ENCODE measurements around the gene TPPP2. TPM values are rescaled to one million over a fixed set of nuclear protein-coding genes. Genes with fewer than 3 reads are reported as not detected.

TPPP2 gene
- total RNA-seq, 3 donors from 2014 or later, result not detected

GRCh38 chr14:21023817-21024584 lies 6.0 kb upstream of the TPPP2 start:
- Mint-ChIP-seq H3K36me3 (ENCODE audit: insufficient read depth) (peaks cover 7% of the 10 kb centered on the region), H3K4me3 (peak overlapping the region; percentile 81), H3K9me3 (no peaks in the 10 kb centered on the region), H3K4me1 (ENCODE audit: low read depth) (peaks cover 19% of the 10 kb centered on the region), H3K27me3 (ENCODE audit: low read depth) (no peaks in the 10 kb centered on the region)
- DNase-seq, result no peak
- ATAC-seq, result peak; percentile 20 to 49

GRCh38 chr14:21024585-21025370 lies 5.2 kb upstream of the TPPP2 start, which contains the start of gene NDRG2:
TSS of gene NDRG2 (minus strand) at chr14:21025061. CDS start at chr14:21023315, 1,746 bp downstream.
- Mint-ChIP-seq H3K4me3 (peak within 1 kb of the TSS; percentile 81), H3K4me1 (ENCODE audit: low read depth) (peaks cover 19% of the 10 kb centered on the region), H3K9me3 (no peaks in the 10 kb centered on the region), H3K27me3 (ENCODE audit: low read depth) (no peaks in the 10 kb centered on the region), H3K36me3 (ENCODE audit: insufficient read depth) (peaks cover 2% of the 10 kb centered on the region)
- ATAC-seq, result peak; percentile 80 to 84
- DNase-seq, result peak; percentile 72

- H3K4me1 Mint-ChIP-seq (ENCODE audit: low read depth), result peaks cover 19% of the 10 kb centered on the region
- peak overlapping the region; percentile 81 for H3K4me3 Mint-ChIP-seq
- DNase-seq (no peak), ATAC-seq (peak in 1 of 2 donors; percentile 29)
- no peaks in the 10 kb centered on the region for H3K27me3 Mint-ChIP-seq (ENCODE audit: low read depth)
- H3K36me3 Mint-ChIP-seq (ENCODE audit: insufficient read depth), result peaks cover 1% of the 10 kb centered on the region
- H3K9me3 Mint-ChIP-seq, result no peaks in the 10 kb centered on the region
Measured at GRCh38 chr14:21025371-21026273, 4.4 kb upstream of the TPPP2 start.

DNA sequence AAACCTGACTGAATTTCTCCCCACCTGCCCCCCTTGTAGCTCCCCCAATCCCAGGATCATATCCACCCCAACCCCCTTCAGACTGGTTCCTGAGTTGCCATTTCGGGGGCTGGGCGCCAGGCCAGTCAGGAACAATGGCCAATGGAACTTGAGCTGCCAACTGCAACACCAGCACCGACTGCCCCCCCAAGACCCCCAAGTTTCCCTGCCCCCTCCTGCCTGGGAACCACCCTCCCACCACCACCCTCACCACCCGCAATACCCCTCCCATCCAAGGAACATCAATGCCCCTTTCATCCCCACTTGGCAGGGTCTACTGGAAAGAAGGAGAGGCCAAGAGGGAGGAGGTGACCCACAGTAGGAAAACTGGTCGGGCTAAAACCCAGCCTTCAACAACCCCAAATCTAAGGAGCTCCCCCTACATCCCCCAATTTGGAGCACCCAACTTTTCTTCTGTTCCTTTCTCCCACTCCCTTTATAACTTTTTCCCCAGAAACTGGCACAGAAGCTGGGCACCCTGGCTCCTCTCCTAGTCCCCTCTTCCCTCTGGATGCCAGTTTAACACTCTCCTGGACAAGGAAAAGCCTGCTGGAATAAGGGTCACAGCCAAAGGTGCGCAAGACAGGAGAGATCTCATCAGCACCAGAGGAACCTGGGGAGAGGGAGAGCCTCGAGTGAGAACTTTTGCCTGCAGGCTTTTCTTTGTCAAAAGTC lies 3.6 kb upstream of the TPPP2 start:
- ATAC-seq (no peak), DNase-seq (no peak)
- H3K4me1 Mint-ChIP-seq (ENCODE audit: low read depth), result peaks cover 19% of the 10 kb centered on the region
- peak overlapping the region; percentile 29 for H3K4me3 Mint-ChIP-seq
- no peaks in the 10 kb centered on the region for H3K9me3 Mint-ChIP-seq
- H3K27me3 Mint-ChIP-seq (ENCODE audit: low read depth), result no peaks in the 10 kb centered on the region
- no peaks in the 10 kb centered on the region for H3K36me3 Mint-ChIP-seq (ENCODE audit: insufficient read depth)

DNA sequence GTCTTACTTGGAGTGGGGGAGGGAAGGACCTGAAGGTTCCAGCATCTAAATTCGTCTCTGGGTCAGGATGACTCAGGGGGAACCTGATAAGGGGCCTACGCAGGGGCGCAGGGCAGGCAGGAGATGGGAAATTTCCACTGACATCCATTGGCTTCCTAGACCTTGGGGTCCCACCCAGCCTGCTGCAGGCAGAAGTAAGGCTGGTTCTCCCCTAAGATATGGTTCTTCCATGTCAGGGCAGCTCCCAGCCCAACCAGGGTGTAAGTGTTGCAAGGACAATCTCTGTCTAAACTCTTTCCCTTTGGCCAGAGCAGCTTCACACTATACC lies 3.1 kb upstream of the TPPP2 start:
- ATAC-seq (no peak), DNase-seq (no peak)
- Mint-ChIP-seq H3K4me3 (peak overlapping the region; percentile 7), H3K9me3 (no peaks in the 10 kb centered on the region), H3K36me3 (ENCODE audit: insufficient read depth) (no peaks in the 10 kb centered on the region), H3K27me3 (ENCODE audit: low read depth) (no peaks in the 10 kb centered on the region), H3K4me1 (ENCODE audit: low read depth) (peaks cover 19% of the 10 kb centered on the region)

GRCh38 chr14:21030531-21030930 lies 514 bp downstream of the TPPP2 start:
- no peak for ATAC-seq
- no peak for DNase-seq
- no peak overlapping the region for H3K4me3 Mint-ChIP-seq
- no peaks in the 10 kb centered on the region for H3K4me1 Mint-ChIP-seq (ENCODE audit: low read depth)
- H3K27me3 Mint-ChIP-seq (ENCODE audit: low read depth), result peaks cover 2% of the 10 kb centered on the region
- no peaks in the 10 kb centered on the region for H3K9me3 Mint-ChIP-seq
- H3K36me3 Mint-ChIP-seq (ENCODE audit: insufficient read depth), result no peaks in the 10 kb centered on the region

DNA sequence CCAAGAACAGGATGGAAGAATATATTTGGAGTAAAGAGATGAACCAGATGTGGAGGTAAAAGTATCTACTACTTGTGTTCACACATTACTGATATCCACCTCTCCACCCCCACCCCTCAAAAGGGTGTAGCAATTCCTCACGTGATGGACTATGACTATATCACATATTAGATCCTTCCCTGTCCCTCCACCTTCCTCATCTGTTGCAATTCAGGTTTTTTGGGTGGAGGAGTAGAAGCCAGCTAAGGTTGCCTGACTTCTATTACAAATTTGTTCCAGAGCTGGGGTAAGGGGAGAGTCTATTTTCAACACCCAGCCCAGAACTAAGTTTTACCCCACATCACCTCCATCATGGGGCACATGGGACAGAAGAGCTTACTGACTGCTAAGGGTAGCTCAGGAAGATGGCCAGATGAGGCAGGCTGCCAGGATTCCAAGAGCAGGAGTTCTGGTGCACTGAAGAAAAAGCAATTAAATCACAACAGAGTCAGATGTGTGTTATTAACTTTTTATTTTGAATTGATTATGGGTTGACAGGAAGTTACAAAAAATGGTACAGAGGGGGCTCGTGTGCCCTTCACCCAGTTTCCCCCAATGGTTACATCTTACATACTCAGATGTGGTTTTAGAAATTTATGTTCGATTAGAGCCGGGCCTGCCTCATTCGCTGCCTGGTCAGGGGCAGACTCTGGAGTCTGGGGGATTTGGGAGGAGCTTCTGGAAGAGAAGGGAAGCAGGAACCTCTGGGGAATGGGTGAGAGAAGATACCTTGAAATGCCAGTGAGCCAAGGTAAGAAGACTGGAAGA lies 2.5 kb downstream of the TPPP2 start:
- DNase-seq (no peak), ATAC-seq (no peak)
- no peaks in the 10 kb centered on the region for H3K4me1 Mint-ChIP-seq (ENCODE audit: low read depth)
- no peak overlapping the region for H3K4me3 Mint-ChIP-seq
- H3K36me3 Mint-ChIP-seq (ENCODE audit: insufficient read depth), result no peaks in the 10 kb centered on the region
- peaks cover 2% of the 10 kb centered on the region for H3K27me3 Mint-ChIP-seq (ENCODE audit: low read depth)
- no peaks in the 10 kb centered on the region for H3K9me3 Mint-ChIP-seq

DNA sequence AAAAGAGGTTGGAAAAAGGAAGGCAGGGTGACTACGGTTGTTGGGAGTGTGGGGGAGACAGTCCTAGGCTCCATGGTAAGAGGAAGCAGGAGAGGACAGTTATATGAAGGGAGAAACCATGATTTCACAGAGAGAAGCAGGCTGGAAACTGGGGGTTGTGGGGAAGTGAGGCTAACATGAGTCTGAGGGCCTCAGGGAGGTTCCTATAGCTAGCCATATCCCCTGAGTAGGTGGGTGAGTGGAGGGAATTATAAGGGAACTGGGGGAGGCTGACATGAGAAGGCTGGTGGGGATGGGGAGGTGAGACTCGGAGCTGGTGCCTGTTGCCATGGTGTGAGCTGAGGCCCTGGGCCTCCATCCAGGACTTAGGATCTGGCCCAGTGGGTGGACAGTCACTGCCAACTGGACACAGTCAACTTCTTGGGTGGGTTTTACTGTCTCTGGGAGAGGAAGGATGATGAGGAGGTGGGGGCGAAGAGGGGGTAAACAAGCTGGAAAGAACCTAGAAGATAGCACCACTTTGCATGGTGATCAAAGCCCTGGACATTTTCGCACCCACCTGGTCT lies 3.2 kb downstream of the TPPP2 start:
- Mint-ChIP-seq H3K36me3 (ENCODE audit: insufficient read depth) (no peaks in the 10 kb centered on the region), H3K9me3 (no peaks in the 10 kb centered on the region), H3K4me1 (ENCODE audit: low read depth) (no peaks in the 10 kb centered on the region), H3K4me3 (no peak overlapping the region), H3K27me3 (ENCODE audit: low read depth) (peaks cover 2% of the 10 kb centered on the region)
- DNase-seq (no peak), ATAC-seq (no peak)

- no peaks in the 10 kb centered on the region for H3K4me1 Mint-ChIP-seq (ENCODE audit: low read depth)
- DNase-seq, result no peak
- no peak for ATAC-seq
- no peak within 1 kb of the TSS for H3K4me3 Mint-ChIP-seq
- H3K9me3 Mint-ChIP-seq, result no peaks in the 10 kb centered on the region
- H3K36me3 Mint-ChIP-seq (ENCODE audit: insufficient read depth), result no peaks in the 10 kb centered on the region
- H3K27me3 Mint-ChIP-seq (ENCODE audit: low read depth), result peaks cover 2% of the 10 kb centered on the region
Measured at GRCh38 chr14:21034707-21035106, 4.7 kb downstream of the TPPP2 start, which contains the start of gene RNASE13. TSS of gene RNASE13 (minus strand) at chr14:21034807. CDS start at chr14:21034288, 519 bp downstream.

DNA sequence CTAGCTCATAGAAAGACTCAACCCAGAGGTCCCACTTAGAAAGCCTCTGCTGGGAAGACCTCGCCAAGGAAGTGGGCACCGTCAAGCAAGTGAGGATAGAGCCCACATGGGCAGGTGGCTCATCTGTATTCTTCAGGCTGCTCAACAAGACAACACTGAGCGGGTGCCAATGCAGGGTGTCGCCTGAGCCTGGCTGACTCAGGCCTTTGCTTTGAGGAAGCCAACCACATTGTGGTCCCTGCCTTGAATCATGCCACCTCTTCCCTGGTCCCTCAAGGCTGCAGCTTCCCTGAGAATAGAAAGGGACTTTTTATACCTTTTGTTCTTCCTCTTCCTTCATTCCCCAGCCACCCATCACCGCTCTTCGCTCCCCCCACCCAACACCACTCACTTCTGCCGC lies 6.7 kb downstream of the TPPP2 start:
- Mint-ChIP-seq H3K36me3 (ENCODE audit: insufficient read depth) (no peaks in the 10 kb centered on the region), H3K27me3 (ENCODE audit: low read depth) (peaks cover 2% of the 10 kb centered on the region), H3K4me1 (ENCODE audit: low read depth) (no peaks in the 10 kb centered on the region), H3K9me3 (no peaks in the 10 kb centered on the region), H3K4me3 (no peak overlapping the region)
- DNase-seq, result no peak
- ATAC-seq, result no peak

DNA sequence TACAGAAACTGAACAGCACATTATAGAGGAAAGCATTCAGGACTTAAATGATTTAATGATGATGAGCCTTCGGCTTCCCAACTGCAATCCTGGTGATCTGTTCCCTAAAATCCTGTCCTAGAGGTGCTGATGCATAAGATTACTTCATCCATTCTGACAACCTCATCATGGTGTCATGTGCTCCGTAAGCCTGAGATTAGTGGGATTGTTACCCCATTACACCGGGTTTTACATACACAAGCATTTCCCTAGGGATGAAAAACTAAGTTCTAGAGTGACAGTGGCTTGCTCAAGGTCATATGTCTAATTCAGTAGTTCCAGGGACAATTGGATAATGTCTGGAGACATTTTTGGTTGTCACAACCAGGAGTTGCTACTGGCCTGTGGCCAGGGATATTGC lies 7.1 kb downstream of the TPPP2 start:
- Mint-ChIP-seq H3K36me3 (ENCODE audit: insufficient read depth) (no peaks in the 10 kb centered on the region), H3K9me3 (no peaks in the 10 kb centered on the region), H3K4me1 (ENCODE audit: low read depth) (no peaks in the 10 kb centered on the region), H3K27me3 (ENCODE audit: low read depth) (peaks cover 2% of the 10 kb centered on the region), H3K4me3 (no peak overlapping the region)
- DNase-seq, result no peak
- no peak for ATAC-seq

GRCh38 chr14:21038441-21039422 lies 8.7 kb downstream of the TPPP2 start:
- no peak overlapping the region for H3K4me3 Mint-ChIP-seq
- ATAC-seq (no peak), DNase-seq (no peak)
- peaks cover 2% of the 10 kb centered on the region for H3K4me1 Mint-ChIP-seq (ENCODE audit: low read depth)
- H3K36me3 Mint-ChIP-seq (ENCODE audit: insufficient read depth), result no peaks in the 10 kb centered on the region
- no peaks in the 10 kb centered on the region for H3K9me3 Mint-ChIP-seq
- peaks cover 3% of the 10 kb centered on the region for H3K27me3 Mint-ChIP-seq (ENCODE audit: low read depth)
